HG03196 (cell line): ENCODE measurements around the gene TEKT2.

ENCODE experiments used
- ATAC-seq: cut with Tn5 transposase; IDR thresholded peaks from one replicate; pipeline ENCODE4 v1.9.1; 2021; ENCODE audit not compliant: unreplicated experiment

The TEKT2 gene, protein sequence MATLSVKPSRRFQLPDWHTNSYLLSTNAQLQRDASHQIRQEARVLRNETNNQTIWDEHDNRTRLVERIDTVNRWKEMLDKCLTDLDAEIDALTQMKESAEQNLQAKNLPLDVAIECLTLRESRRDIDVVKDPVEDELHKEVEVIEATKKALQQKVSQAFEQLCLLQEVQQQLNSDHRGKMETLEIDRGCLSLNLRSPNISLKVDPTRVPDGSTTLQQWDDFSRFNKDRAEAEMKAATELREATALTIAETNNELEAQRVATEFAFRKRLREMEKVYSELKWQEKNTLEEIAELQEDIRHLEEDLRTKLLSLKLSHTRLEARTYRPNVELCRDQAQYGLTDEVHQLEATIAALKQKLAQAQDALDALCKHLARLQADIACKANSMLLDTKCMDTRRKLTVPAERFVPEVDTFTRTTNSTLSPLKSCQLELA

DNA sequence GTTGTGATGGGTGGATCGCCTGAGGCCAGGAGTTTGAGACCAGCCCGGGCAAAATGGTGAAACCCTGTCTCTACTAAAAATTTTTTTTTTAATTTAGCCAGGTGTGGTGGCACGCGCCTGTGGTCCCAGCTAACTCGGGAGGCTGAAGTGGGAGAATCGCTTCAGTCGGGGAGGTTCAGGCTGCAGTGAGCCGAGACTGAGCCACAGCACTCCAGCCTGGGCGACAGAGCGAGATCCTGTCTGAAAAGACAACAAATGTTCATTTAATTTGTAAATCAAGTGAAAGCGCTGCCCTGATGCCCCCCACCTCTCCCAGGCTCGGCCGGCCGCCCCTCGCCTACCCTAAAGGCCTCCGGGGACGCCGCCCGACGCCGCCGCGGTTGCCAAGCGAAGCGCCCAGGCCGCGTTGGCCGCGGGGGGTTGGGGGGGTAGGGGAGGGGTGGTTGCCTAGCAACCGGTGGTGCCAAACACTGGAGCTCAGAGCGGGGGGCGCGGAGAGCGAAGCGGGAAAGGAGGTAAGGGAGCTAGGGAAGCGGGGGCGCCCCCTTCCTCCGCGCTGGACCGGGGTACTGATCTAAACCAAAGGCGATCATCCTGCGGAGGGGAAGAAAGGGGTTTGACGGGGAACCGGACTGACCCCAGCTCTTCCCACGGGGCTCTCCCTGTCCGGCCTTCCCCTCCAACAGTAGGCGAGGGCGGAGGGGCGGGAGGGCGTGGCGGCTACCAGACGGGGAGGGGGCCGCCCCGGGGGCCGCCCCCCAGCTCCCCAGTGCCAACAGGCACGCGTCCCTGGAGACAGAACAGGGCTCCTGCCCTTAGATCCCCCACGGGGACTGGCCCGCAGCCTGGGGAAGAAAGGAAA is at the start of gene TEKT2:
Gene TEKT2 (plus strand): TSS at position 460 of the 862 bp plus-strand sequence. CDS start 828 bp downstream, outside the sequence.
- no peak for ATAC-seq

DNA sequence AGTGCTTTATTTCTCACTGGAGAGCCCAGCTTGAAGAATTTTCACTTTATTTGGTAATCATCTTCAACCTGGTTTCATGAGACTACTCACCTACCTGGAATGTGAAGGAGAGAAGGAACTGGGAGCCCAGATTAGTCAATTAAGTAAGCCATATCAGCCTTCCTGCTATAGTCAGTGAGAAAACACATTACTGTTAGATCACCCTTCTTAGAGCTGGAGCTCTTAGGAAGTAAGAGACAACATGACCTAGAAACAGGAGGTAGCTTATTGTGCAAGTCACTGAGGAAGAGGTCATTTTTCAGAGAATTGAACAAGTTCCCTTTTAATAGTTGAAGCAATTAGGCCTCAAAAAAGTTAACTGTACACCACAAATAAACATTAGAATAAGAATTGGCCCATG is 49.2 kb upstream of the TEKT2 start:
- ATAC-seq, result no peak

DNA sequence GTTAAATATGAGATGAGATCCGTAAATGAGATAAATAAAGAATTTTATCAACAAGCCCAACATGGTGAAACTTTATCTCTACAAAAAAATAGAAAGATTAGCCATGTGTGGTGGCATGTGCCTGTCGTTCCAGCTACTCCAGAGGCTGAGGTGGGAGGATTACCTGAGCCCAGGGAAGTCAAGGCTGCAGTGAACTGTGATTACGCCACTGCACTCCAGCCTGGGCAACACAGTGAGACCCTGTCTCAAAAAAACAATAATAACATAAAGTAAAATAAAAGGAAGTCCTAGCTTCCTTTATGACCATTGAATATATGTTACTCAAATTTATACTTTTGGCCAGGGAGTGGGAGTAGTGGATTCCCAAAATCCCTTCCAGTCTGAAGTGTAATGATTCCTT is 48.7 kb upstream of the TEKT2 start:
- ATAC-seq, result no peak

DNA sequence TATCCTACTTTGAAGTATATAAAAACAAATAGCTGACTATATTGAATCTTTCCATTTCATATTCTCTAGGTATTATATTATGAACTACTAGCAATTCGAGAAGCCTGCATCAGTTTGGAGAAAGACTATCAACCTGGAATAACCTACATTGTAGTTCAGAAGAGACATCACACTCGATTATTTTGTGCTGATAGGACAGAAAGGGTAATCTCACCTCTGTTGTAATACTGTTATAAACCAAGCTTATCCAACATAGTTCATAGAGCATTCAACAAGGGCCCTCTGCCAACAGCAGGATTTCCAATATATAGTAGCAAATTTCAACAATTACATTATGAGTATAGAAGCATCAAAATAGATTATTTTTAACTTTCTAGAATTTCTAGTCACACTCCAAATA is 43.7 kb upstream of the TEKT2 start:
- no peak for ATAC-seq

DNA sequence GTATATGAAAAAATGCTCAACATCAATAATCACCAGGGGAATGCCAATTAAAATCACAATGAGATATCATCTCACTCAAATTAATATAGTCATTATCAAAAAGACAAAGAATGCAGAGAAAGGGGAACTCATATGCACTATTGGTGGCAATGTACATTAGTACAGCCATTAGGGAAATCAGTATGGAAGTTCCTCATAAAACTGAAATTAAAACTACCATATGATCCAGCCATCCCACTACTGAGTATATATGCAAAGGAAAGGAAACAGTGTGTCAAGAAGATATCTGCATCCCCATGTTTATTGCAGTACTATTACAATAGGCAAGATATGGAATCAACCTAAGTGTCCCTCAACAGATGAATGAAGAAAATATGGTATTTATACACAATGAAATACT is 32.1 kb upstream of the TEKT2 start:
- no peak for ATAC-seq

DNA sequence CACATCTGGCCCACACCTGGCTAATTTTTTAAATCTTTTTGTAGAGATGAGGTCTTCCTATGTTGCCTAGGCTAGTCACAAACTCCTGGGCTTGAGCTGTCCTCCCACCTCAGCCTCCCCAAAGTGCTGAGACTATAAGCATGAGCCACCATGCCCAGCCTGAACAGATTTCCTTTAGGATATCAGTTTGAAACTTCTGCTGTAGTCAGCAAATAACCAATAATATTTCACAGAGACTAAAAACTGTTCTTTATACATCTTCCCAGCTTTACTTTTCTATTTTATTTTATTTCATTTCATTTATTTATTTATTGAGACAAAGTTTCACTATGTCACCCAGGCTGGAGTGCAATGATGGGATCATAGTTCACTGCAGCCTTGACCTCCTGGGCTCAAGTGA is 29.9 kb upstream of the TEKT2 start:
- ATAC-seq, result no peak

DNA sequence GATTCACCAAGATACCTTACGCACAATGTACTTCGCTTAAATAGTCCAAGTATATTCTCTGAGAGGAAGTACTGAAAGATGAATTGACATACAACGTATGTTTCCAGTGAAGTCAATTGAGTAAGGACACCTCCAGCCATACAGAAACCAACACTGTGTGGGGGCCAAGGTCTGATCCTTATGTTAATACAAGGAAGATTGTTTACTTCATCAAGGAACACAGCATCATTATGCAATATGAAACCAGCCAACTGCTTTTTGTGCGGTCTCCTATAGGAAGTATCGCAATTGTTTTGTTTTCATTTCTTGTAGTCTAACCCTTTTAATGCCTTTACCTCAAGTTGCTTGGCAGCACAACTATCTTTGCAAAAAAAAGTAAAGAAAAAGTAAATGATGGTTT is 28.2 kb upstream of the TEKT2 start:
- ATAC-seq, result no peak

DNA sequence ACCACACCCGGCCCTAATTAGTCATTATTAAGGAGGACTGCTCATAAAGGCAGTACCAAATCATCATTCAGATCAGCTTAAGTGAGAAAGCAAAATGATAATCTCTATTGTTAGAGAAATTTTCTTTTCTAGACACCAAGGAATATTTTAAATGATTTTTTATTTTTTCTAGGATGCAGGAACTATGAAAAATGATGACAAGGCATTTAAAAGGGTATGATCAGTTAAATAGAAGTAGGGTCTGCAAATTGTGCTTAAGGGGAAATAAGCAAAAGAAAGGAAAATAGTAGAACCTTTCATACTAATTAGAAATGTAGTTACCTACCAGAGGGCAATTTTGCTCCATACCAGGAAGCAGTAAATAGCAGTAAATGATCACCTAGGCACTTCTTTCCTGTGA is 21.6 kb upstream of the TEKT2 start:
- ATAC-seq, result no peak

DNA sequence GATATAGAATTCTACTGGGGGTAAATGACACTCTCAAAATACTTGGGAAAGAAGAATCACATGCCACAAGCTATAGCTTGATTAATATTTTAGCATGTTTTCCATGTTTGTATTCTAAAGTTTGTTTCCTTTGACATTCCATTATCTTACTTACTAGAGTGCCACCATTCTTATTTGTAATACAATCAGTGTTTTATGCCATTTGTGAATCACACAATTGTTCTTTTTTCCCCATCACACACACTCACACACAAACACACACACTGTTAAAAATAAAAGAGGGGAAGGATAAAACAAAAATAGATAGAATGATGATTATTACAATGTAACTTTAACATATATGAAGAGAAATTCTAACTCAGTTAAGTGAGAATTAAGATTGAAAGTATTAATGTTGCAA is 16.0 kb upstream of the TEKT2 start:
- ATAC-seq, result no peak

DNA sequence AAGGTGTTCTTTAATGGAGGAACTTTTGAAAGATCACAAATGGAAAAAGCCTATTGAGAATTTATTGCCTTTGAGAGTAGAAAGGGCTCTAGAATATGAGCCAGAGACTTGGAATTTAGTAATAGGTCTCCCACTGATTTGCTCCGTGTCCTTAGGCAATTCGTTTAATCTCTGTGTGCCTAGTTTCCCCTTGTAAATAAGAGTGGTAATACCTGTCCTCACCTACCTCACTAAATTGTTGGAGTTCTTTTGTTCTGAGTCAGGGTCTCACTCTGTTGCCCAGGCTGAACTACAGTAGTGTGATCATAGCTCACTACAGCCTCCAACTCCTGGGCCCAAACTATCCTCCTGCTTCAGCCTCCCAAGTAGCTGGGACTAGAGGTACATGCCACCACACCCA is 15.0 kb upstream of the TEKT2 start:
- ATAC-seq, result no peak

DNA sequence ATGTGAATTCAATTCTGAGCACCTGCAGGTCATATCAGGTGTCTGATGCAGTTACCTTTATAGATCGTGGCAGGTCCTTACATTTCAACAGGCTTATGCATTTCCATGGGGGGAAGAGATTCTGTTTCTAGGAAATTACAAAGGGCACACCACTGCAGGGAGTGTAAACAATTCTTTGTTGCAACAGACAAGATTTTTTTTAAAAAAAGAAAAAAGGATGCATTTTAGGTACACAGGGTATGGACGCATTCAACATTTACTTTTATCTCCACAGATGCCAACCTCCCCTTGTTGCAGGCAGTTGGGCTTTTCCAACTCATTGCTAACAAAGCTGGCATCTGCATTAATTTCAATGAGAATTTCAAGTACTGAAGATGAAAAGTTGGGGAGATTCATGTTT is 13.5 kb upstream of the TEKT2 start:
- ATAC-seq, result no peak

DNA sequence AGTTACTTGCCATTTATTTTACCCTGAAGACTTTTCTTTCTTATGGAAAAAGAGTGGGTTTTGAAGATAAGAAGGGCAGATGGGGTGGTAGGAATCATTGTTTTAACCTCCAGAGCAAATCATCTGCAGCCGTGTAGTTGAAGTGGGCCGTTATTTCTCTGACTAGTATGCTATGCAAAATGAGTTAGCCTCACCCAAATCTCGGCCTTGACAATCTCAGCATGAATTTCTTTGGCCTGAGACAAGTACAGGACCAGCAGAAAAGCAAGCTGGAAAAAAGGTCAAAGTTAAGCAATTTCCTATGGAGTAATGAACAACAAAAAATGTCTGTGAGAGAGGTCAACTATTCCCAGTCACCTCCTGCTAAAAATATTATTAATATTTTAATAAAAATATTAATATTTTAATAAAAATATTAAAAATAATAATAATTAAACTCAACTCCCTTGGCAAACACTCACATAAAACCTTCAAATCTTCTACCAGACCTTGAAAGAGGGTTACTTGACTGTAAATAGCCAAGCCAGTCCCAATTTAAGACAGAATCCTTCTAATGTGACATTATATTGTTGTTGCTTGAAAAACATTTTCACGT is 6.8 kb upstream of the TEKT2 start:
- ATAC-seq, result no peak

DNA sequence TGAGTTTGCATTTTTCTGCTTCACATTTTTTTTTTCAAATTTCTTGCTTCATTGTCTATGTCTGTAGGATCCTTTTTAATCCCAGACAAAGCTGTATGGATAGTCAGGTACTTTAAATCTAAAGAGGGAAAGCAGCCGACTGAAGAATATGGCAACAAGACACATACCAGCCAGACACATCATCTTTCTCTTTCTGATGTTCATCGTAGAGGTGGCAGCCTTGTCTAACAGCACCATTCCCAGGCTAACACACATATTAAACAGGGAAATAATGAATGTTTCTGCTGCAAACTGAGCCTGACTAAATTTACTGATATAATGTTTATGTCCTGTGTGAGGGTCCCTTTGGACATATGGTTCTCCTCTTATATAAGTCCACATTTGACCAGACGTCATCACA is 3.7 kb upstream of the TEKT2 start:
- ATAC-seq, result no peak

DNA sequence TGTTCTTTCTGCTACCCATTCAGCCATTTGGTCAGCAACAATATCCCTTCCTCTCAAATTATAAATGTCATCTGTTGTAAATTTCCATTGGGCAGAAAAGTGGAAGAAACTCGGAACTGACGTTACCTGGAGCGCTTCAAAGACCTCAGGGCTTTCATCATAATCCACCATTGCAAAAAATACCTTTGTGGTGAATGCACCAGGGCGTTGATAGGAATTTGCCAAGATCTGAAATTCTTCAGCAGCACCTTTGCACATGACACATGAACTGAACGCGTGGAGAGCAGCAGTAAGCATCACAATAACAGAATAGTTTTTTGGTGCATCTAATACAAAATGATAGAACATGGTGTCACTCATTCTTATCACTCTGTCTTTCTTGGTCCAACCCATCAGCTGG is 3.1 kb upstream of the TEKT2 start:
- no peak for ATAC-seq

DNA sequence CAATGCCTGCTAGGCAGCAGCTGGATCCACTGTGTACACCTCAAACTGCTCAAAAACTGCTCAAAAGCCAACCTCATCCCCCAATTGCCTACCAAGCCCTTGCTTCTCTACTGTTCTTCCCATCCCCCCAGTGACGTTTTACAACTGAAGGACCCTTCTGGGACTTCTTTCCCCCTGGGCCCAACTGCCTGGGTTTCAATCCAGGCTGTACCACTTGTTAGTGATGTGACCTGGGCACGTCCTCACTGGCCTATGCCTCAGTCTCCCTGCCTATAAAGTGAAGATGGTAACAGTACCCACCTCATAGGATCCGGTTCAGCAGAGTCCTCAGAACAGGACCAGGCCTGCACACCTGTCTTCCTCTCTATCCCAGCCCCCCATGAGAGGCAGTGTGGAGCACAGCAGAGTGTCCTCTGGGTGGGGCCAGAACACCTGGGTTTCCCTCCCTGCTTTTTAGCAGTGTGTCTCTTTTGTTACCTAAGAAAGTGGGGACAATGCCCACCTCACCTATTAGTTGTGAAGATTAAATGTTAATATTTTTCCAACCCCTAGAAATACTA is 1.9 kb upstream of the TEKT2 start:
- no peak for ATAC-seq

DNA sequence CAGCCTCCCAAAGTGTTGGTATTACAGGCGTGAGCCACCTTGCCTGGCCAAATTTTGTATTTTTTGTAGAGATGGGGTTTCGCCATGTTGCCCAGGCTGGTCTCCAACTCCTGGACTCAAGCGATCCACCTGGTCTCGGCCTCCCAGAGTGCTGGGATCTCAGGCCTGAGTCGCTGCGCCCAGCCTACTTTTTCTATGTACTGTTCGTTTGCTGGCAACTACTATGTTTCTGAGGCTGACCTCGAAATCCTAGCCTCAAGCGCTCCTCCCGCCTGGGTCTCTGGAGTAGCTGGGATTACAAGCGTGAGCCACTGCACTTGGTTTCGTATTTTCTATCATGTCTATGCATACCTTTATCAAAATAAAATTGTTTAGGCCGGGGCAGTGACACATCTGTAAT is 675 bp upstream of the TEKT2 start:
- ATAC-seq, result no peak

DNA sequence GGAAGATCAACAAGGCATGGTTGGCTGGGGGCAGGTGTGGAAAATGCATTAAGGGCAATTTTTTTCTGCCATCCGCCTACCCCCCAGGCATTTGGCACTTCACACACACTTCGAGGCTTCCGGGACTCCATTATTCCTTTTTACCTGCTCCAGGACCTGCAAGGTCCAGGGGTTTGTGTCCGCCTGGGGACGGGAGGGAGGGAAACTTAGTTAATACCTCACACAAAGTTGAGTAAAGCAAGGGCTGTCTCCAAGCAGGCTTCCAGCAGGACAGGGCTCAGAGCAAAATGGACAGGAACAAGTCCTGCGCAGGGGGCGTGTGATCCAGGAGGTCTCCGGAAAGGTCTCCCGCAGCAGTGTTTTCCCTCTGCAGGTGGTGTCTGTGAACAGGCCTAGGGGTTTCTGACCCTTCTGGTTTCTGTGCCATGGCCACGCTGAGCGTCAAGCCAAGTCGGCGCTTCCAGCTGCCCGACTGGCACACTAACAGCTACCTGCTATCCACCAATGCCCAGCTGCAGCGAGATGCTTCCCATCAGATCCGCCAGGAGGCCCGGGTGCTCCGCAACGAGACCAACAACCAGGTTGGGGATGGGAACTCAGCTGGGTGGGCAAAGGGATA is 712 bp downstream of the TEKT2 start:
- ATAC-seq, result no peak

DNA sequence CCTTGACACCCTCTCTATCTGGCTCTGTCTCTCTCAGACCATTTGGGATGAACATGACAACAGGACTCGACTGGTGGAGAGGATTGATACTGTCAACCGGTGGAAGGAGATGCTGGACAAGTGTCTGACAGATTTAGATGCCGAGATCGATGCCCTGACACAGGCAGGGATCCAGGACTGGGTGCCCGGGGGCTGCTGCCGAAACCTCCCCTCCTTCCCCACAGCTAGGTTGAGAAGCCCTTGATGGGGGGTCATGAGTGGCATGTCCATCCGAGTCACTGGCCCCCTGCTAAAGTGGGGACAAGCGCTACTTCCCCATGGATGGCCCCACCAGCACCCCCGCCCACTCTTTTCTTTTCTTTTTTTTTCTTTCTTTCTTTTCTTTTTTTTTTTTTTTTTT is 1.2 kb downstream of the TEKT2 start:
- ATAC-seq, result no peak

DNA sequence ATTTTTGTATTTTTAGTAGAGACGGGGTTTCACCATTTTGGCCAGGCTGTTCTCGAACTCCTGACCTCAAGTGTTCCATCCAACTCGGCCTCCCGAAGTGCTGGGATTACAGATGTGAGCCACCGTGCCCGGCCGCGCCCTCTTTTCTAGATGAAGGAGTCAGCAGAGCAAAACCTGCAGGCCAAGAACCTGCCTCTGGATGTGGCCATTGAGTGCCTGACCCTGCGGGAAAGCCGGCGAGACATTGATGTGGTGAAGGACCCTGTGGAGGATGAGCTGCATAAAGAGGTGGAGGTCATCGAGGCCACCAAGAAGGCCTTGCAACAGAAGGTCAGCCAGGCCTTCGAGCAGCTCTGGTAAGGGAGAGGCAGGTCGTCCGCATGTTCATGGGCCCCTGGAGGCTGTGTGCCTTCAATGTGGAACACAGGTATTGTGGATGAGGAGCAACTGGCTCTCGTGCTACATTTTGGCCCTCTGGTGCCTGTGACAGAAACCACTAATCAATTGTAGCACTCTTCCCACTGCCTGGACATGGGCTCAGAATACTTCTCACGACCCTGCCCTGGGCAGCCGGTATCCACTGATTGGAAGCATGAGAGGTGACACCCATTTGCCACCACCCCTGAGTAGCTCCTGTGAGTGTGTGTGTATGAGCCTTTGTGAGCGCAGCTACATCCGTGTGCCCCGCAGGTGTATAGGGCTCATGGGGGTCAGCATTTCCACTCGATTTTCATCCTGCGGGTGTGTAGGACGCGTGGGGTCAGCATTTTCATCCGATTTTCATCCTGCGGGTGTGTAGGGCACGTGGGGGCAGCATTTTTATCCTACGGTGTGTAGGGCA is 2.0 kb downstream of the TEKT2 start:
- no peak for ATAC-seq

DNA sequence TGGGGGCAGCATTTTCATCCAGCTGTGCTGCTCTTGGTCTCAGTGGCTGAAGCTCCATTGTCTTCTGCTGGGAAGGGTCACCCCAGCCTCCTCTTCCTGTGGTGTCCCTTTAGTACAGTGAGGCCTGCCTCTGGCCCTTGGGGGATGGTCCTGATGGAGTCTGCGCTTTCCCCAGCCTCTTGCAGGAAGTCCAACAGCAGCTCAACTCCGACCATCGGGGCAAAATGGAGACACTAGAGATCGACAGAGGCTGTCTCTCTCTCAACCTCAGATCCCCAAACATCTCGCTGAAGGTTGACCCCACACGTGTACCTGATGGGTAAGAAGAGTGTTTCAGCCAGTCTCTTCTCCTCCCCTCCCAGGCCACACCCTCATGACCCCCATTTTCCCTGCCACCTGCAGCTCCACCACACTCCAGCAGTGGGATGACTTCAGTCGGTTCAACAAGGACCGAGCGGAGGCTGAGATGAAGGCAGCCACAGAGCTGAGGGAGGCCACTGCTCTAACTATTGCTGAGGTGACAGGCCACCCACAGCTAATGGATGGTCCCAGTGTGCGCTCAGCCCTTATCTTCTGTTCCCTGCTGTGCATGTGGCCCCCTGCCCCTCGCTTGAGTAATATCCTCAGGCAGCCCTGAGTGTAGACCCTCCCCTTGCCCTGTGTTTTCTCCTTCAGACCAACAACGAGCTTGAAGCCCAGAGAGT is 2.8 kb downstream of the TEKT2 start:
- ATAC-seq, result no peak
